Mucosa of descending colon (tissue), 3 donors: Measurements from ENCODE around the gene ST8SIA5. TPM values are rescaled to one million over a fixed set of nuclear protein-coding genes. Genes with fewer than 3 reads are reported as not detected.

Source experiments
- ATAC-seq: fragments of 200-7000 bp; cut with Tn5 transposase; one replicate; pipeline ENCODE4 v1.9.1; 2020; ENCODE audit warnings: mild to moderate bottlenecking, moderate library complexity
- DNase-seq, 3 donors: peaks; one replicate each; pipeline ENCODE4 v3.0.0-alpha.2; 2020
- H3K36me3 ChIP-seq: fragments of 200-600 bp; one replicate; pipeline ENCODE4 v1.8.0; 2021; ENCODE audit warnings: low read depth, mild to moderate bottlenecking
- H3K4me1 ChIP-seq: fragments of 200-600 bp; one replicate; pipeline ENCODE4 v1.8.0; 2021; ENCODE audit warnings: low read depth, mild to moderate bottlenecking
- H3K4me3 ChIP-seq: fragments of 200-600 bp; one replicate; pipeline ENCODE4 v1.8.0; 2021; ENCODE audit warnings: mild to moderate bottlenecking
- H3K9me3 ChIP-seq: fragments of 200-600 bp; one replicate; pipeline ENCODE4 v1.8.0; 2021; ENCODE audit warnings: mild to moderate bottlenecking
- intact Hi-C, 2 donors: fragments of 100-400 bp; cut with DNase I in 1 of 2; cut with micrococcal nuclease in 1 of 2; formaldehyde crosslinking; loops; one replicate each; pipeline versions ENCODE4 v1.11.0 to v1.11.1; 2022; cut with DNase I, micrococcal nuclease
- total RNA-seq, 3 donors: library from RNA; stranded (reverse); fragmentation: NEBNext Ultra II Directional in 2 of 3; extraction: Animal tissue kit (Norgen Biotek cat#: 25700) in 2 of 3; gene quantifications; one replicate each; pipeline versions ENCODE4 v1.2.1 to v1.2.4, GENCODE V29; 2021 to 2023
- TF ChIP-seq, protein P1 (sequence below): fragments of 200-600 bp; IDR thresholded peaks from one replicate; pipeline ENCODE4 v1.8.0; 2022; ENCODE audit warnings: antibody characterized with exemption, mild to moderate bottlenecking
- donor health status: DM: no; HTN: no; CAD: no; lungs with moderate emphysema.
- donor health status: DM: no; HTN: no; CAD: no.
- donor health status: DM: no; HTN: yes; CAD: no.

Gene ST8SIA5
- total RNA-seq, 3 donors from 2014 or later: 0.20 to 0.66 (median 0.24) TPM

DNA sequence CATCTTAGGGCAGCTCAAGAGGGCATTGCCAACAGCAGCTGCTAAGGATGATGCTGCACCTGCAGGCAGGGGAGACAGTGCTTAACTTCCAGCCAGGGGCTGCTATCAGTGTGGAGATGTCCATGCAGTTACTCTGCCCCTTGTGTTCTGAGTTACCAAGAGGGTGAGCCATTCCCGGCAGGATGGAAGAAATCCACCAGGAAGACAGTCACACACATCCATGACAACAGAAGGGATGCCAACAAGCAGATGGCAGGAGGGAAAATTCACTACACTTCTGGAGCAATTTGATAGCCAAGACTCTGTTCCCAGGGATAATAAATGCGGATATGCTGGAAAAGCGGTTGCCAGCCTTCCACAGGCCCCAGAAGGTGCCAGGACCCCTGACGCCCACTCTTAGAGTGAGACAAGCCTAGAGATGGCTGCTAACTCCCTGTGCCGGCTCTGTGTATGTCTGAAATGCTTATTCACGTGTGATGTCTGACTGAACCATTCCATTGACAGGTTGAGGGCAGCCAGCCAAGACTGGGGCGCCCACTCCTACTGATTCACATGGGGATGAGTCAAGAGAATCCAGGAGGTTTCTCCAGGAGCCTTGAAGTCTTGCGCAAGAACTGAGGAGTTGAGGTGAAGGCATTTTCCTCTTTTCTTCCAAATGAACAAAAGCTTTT is 124.3 kb downstream of the ST8SIA5 start:
- Histone ChIP-seq H3K36me3 (no peaks in the 10 kb centered on the region), H3K9me3 (no peaks in the 10 kb centered on the region), H3K4me3 (no peak overlapping the region), H3K4me1 (no peaks in the 10 kb centered on the region)
- TF ChIP-seq, protein P1, sequence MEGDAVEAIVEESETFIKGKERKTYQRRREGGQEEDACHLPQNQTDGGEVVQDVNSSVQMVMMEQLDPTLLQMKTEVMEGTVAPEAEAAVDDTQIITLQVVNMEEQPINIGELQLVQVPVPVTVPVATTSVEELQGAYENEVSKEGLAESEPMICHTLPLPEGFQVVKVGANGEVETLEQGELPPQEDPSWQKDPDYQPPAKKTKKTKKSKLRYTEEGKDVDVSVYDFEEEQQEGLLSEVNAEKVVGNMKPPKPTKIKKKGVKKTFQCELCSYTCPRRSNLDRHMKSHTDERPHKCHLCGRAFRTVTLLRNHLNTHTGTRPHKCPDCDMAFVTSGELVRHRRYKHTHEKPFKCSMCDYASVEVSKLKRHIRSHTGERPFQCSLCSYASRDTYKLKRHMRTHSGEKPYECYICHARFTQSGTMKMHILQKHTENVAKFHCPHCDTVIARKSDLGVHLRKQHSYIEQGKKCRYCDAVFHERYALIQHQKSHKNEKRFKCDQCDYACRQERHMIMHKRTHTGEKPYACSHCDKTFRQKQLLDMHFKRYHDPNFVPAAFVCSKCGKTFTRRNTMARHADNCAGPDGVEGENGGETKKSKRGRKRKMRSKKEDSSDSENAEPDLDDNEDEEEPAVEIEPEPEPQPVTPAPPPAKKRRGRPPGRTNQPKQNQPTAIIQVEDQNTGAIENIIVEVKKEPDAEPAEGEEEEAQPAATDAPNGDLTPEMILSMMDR: no peak
- DNase-seq (no peak), ATAC-seq (no peak)
- intact Hi-C loops: no loop called here

DNA sequence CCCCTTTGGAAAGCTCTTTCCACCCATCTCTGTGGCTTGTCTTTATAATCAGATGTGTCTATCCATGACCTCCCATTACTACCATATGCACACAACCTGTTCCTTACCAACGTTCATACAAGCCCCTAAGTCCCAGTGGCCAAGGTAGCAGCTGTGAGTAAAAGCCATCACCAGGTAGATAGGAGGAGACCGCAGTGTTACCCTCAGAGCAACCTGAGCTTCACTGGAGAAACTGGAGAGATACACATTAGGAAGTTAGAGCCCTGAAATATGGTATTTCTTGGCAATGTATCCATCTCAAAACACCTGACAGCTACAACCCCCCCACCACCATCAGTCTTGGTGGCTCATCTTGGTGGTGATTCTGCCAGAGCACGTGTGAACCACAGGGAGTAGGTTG is 125.9 kb downstream of the ST8SIA5 start:
- Histone ChIP-seq H3K9me3 (no peaks in the 10 kb centered on the region), H3K4me1 (no peaks in the 10 kb centered on the region), H3K36me3 (no peaks in the 10 kb centered on the region), H3K4me3 (no peak overlapping the region)
- ATAC-seq: no peak
- intact Hi-C loops: no loop called here
- TF ChIP-seq, protein P1: no peak
- no peak for DNase-seq

DNA sequence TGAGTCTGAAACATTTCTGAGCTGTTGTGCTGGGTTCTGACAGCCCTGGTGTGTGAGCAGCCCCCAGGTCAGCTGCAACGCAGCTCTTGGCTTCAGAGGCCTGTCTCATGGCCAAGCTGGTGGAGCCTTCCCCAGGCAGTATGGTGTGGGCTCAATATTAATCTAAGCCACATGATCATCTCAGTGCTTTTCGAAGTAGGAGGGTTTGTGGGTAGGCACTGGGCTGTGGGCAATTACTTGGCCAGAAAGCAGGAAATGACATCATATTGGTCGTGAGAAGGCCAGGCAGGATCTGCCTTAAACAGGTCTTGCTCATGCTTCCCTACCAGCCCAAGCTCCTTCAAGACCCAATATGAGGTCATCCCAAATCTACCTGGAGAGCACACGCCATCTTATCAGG is 126.7 kb downstream of the ST8SIA5 start:
- H3K36me3 ChIP-seq: no peaks in the 10 kb centered on the region
- TF ChIP-seq, protein P1: no peak
- H3K4me3 ChIP-seq: no peak overlapping the region
- no peak for ATAC-seq
- no peak for DNase-seq
- intact Hi-C loops: no loop called here
- H3K4me1 ChIP-seq: no peaks in the 10 kb centered on the region
- no peaks in the 10 kb centered on the region for H3K9me3 ChIP-seq

DNA sequence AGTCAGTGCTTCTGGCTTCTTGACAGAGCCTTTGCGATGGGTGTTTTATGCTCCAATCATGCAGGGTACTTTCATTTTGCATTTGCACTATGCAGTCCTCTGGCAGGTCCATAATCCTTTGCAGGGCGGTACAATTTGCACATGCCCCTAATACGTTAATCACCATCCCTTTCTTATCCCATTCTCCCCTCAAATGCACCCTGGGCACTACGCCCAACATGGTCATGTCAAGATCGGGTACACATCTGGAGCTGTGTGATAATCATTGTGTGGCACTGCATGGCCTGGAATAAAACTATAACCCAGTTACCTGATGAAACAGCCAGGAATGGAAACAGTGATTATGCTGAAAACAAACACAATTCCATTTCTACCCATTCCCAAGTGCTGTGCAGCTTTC is 127.5 kb downstream of the ST8SIA5 start:
- Histone ChIP-seq H3K9me3 (no peaks in the 10 kb centered on the region), H3K36me3 (no peaks in the 10 kb centered on the region), H3K4me1 (no peaks in the 10 kb centered on the region), H3K4me3 (no peak overlapping the region)
- TF ChIP-seq, protein P1: no peak
- ATAC-seq: no peak
- intact Hi-C loops: no loop called here
- DNase-seq: no peak

- TF ChIP-seq, protein P1: no peak
- Histone ChIP-seq H3K9me3 (no peaks in the 10 kb centered on the region), H3K4me1 (no peaks in the 10 kb centered on the region), H3K4me3 (no peak overlapping the region), H3K36me3 (no peaks in the 10 kb centered on the region)
- intact Hi-C loops: no loop called here
- ATAC-seq (no peak), DNase-seq (no peak)
These were observed 128.6 kb downstream of the ST8SIA5 start for GRCh38 chr18:46628206-46628605.

DNA sequence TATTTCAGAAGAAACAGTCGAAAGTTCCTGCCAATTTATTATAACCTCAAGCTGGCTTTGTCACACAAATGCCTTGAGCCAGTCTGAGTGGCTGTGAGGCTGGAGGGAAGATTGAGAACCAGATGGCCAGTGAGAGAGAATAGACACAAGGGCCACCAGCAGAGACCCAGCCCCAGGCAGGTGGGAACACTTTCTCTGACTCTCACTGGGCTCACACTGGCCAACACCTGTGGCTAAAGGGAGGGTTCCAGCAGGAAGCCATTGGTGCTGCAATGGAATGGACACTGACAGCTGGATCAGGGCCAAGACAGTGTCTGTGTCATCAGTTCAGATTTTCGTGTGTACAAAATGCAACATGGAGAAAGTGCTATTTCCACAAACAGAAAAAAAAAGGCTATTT is 129.7 kb downstream of the ST8SIA5 start:
- TF ChIP-seq, protein P1: no peak
- ATAC-seq: no peak
- no peak for DNase-seq

More for the DNA sequence above, 129.7 kb downstream of the ST8SIA5 start:
- no peaks in the 10 kb centered on the region for H3K9me3 ChIP-seq
- intact Hi-C loops: no loop called here
- no peaks in the 10 kb centered on the region for H3K4me1 ChIP-seq
- no peaks in the 10 kb centered on the region for H3K36me3 ChIP-seq
- H3K4me3 ChIP-seq: no peak overlapping the region
